Stimulated activated CD4-positive, alpha-beta T cell treated with anti-CD3 and anti-CD28 coated beads, Interleukin-1b, Interleukin-23, amount 100 ng/mL, for 1 hour (primary cell): Measurements from ENCODE around the gene RNF7.
"Not testable (repeated sequence)": the region's sequence is repeated elsewhere in the genome, so short reads cannot be mapped to it uniquely, and the experiment has no call there.

ENCODE experiments used
- DNase-seq, 2 donors: peaks; one replicate each; pipeline ENCODE4 v3.0.0-alpha.2; 2020; ENCODE audit warnings: low read depth in 2 of 2

Gene RNF7

DNA sequence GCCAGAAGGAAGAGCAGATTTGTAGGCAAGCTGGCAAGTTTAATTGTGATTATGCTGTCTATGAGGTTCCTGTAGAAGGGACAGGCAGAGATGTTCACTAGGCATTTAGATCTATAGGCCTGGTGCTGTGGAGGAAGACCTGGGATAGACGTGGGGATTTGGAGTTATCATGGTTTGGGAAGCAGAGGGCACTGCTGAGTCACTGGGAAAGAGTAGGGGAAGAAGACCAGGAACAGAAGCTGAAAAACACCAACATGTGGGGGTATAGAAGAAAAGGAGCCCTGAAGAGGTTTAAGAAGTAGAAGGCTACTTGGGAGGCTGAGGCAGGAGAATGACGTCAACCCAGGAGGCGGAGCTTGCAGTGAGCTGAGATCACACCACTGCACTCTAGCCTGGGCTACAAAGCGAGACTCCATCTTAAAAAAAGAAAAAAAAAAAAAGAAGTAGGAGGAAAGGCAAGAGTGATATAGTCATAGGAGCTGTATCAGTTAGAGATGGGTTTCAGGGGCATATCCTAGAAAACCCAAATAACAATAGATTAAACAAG is 44.4 kb downstream of the RNF7 start:
- no peak for DNase-seq

DNA sequence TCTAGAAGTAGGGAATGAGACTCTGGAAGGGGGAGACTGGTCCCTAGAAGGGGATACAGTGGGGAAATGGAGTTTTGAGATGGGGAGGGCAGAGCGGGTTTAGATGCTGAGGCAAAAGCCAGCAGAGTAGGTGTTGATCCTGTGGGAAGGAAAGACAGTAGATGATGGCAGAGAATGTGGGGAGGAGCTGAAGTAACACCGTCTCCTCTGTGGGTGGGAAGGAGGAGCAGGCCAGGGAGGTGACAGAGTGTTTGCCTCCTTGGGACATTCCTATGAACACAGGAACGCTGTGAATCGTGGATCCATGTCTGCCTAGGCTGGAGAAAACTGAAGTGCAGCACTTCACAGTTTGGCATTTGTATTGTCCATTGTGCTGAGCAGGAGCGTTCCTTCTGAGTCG is 45.5 kb downstream of the RNF7 start:
- DNase-seq: no peak

DNA sequence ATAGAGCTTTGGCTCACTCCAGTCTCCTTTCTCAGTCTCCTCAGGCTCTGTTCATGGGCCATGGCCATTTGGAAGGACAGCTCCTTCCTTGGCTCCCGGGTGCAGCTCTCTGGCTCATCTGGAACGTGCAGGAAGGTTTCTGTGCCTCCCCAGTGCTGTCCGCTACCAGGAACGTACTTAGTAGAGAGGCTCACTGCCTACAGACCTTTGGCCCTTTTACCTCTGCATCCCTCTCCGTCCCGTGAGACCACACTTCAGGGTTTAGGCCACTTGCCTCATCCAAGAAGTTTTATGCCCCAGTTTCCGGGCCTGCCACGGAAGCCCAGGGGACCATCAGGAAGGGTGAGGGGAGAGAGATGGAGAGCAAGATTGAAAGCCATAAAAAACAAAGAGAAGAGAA is 46.0 kb downstream of the RNF7 start:
- no peak for DNase-seq

DNA sequence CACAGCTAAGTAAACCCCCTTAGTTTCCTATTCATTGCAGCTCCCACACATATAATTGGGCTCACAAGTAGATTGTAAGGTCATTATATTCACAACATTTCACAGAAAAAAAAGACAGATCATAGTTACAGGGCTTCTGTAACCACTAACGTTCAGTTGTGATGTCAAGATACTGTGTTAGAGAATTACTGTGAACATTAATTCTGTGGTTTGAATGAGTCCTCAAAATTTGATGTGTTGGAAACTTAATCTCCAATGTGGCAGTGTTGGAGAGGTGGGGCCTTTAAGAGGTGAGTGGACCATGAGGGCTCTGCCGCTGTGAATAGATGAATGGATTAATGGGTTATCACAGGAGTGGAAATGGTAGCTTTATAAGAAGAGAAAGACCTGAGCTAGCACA is 46.4 kb downstream of the RNF7 start:
- DNase-seq: no peak

DNA sequence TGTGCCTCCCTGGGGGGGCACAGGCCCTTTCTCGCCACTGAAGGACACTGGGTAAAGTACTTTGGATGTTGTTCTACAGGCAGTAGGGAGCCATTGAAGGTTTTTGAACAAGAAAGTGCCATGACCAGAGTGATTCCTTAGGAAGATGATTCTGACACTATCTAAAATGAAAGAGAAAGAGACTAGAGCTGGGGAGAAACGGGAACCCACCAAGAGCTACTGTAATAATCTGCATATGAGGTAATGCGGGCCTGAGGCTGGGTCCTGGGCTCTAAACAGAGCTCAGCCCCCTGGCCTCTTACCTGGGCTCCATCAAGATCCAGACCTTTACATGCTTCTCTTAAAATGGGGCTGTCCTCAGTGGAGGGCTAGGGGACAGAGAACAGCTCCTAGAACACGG is 50.1 kb downstream of the RNF7 start:
- no peak for DNase-seq

DNA sequence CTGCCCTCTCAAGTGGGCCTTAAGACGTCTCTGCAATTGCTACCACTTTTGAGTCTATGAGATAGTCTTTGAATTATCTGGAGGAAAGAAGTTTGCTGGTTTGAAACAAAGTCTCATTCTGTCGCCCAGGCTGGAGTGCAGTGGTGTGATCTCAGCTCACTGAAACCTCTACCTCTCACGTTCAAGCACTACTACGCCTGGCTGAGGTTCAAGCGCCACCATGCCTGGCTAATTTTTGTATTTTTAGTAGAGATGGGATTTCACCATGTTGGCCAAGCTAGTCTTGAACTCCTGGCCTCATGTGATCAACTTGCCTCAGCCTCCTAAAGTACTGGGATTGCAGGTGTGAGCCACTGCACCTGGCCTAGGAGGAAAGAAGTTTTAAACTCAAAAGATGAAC is 50.7 kb downstream of the RNF7 start:
- DNase-seq: not testable (repeated sequence)

DNA sequence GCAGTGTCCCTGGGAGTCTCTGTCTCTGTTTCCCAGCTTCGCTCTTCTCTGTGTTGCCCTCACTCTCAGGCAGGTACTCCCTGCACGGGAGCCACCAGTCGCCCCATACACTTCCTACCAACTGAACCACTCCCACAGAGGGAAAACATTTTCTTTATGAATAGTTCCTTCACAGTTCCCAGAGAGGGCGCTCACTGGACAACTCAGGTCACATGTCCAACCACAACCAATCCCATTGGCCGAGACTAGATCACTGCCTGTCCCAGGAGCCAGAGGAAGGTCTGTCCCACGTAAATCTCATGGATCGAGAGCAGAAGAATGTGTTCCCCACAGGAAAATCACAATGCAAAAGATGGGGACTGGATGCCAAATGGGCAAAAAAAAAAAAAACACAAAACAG is 51.2 kb downstream of the RNF7 start:
- DNase-seq: no peak

DNA sequence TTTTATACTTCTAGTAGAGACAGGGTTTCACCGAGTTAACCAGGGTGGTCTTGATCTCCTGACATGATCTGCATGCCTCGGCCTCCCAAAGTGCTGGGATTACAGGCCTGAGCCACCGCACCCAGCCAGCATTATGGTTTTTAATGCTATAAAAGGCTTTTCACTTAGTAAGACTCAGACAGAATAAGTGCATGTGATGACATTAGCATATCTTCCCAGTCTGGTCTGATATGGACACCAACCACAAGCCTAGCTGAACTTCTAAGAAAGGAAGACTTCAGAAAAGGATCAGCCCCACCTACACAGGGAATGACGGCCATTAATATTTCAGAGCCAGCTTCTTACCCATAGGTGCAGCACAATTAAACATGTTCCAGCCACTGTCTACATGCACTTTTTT is 52.1 kb downstream of the RNF7 start:
- DNase-seq: no peak

DNA sequence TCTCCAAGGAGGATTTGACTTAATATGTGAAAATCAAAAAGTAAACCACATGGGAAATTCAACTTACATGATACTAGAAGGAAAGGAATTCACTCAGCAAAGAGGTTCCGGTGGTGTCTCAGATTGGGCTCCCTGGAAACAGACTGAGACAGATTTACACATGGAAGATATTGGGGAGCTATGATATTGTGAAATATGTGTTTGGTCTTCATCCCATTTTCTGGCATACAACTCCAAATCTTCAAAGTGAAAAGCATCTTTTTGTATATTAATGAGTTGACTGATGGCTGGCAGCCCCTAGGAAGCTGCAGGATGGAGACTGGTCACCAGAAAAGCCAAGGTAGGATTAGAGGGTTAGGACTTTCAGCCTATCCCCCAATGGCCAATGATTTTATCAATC is 54.4 kb downstream of the RNF7 start:
- DNase-seq: no peak

DNA sequence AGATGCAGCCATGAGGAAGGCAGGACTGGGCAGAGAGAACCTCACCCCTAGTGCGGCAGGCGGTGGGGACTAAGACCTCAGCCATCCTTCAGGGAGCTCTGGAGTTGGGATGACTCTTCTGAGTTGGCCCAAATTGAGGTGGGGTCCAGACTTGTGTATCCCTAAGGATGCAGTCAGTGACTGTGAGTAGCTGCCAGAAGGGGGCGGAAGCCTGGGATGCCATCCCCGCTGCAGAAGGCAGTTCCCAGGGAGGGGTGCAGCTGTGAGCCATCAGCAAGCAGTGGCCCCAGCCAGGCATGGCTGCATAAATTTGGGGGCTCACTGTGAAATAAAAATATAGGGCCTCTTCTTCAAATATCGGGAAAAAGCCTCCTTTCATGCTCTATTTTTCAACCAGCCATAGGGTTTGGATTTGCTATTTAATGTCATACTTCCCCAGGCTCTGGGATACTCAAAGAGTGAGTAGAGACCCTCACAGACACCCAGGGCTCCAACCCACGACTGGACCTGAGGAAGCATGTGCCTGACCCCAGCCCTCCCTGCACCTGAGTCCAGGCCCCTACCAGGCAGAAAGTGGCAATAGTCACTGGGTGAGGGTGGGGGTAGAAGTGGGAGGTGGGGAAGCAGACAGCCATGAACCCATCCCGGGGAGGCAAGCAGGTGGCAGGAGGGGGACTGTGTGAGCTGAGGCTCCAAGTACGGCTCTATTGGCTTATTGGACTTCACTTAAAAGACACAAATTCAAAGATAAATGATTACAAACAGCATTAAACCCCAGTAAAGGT is 55.6 kb downstream of the RNF7 start:
- DNase-seq: no peak

DNA sequence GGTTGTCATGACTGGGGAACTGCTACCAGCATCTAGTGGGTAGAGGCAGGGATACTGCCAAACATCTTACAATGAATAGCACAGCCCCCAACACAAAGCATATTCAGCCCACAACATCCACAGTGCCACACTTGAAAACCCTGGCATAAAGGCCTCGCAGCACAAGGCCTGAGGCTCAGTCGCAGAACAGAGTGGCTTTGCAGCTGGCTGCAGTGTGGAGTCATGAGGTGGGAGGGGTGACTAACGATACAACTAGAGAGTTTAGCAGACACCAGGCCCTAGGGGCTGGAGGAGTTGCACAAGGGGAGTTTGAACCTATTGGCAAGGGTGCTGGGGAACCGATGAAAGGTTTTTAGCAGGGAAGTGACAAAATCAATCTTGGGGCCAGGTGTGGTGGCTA is 57.2 kb downstream of the RNF7 start:
- DNase-seq: no peak

DNA sequence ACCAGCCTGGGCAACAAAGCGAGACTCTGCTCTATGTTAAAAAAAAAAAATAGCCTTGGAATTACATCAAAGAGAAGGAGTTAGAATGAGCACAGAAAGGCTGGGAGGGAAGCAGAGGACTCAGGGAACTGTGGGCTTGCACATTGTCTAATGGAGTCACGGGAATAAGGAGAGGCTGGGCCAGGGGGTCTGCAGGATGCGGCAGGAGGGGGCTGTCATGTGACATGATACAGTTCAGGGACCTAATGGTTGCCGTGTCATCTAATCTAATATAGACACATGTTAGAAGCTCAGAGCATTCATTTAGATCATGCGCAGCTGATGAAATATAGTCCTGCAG is 57.6 kb downstream of the RNF7 start:
- no peak for DNase-seq

DNA sequence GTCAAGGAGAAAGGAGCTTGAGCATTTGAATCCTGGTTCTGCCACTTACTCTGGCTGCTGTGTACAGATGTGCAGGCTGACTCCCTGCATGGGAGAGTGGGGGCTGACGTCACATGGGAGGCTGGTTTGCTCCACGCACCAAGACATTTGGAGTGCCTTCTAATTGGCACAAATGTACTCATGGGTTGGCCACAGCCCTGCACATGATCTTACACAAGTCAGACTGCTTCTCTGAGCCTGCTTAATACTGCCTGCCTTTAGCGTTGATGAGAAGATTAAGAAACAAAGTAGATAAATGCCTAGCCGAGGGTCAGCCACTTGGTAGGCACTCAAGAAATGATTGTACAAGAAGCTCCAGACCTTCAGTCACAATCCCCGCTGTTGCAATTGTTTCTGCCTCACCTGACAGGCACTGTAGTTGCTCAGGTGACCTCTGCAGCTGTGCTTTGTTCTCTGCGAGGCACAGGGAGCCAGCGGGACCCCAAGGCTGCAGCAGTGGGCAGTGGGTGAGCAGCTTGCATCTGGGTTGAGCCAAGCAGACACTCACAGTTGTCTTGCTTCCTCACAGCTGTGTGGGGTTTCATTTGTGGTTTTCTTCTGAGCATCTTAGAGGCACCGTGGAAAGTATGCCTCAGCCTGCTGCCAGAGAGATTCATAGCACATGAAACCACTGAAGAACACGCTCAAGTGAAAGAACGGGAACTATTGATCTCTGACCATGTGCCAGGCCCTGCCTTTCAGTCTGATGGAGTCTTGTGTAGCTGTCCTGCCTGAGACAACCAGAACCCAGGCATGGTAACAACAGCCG is 58.2 kb downstream of the RNF7 start:
- peak; percentile 30 to 39 for DNase-seq
